ENCODE measurements around the gene ALOXE3. TPM values are rescaled to one million over a fixed set of nuclear protein-coding genes. Genes with fewer than 3 reads are reported as not detected.

Gene ALOXE3
- total and polyA plus RNA-seq, 2 experiments from 2014 or later: 0.10 to 0.27 TPM

- no peaks in the 10 kb centered on the region for H3K79me2 ChIP-seq (replicated peaks; ENCODE audit: insufficient read depth)
- peaks cover 12% of the 10 kb centered on the region; the same call in 1 of the 2 replicates for H3K27me3 ChIP-seq (ENCODE audit: insufficient read depth)
- H3F3A ChIP-seq (replicated peaks; ENCODE audit: low read depth): no peaks in the 10 kb centered on the region
- H3K27ac Mint-ChIP-seq: no peak overlapping the region
- H3K27me3 Mint-ChIP-seq (ENCODE audit: insufficient read depth, low read depth, poor library complexity): peaks cover 22% of the 10 kb centered on the region
- H3K36me3 Mint-ChIP-seq (ENCODE audit: low read depth): no peaks in the 10 kb centered on the region
- H3K9me2 ChIP-seq (ENCODE audit: insufficient read depth): no peaks in the 10 kb centered on the region
- H3K4me2 ChIP-seq: no peak overlapping the region
- H4K20me1 ChIP-seq (replicated peaks; ENCODE audit: insufficient read depth): no peaks in the 10 kb centered on the region
- H3K4me1 Mint-ChIP-seq: peaks cover 13% of the 10 kb centered on the region
- H2AFZ ChIP-seq: no peak overlapping the region
- no peak overlapping the region for H3K4me3 ChIP-seq
- H3K27ac ChIP-seq (ENCODE audit: low read depth): no peak overlapping the region
- TF ChIP-seq REST (IDR thresholded peaks at IDR 0.05; ENCODE audit: unreplicated experiment) (no peak), JUNB (IDR thresholded peaks at IDR 0.05; ENCODE audit: unreplicated experiment) (no peak), EZH2phosphoT487 (IDR thresholded peaks at IDR 0.05; ENCODE audit: unreplicated experiment) (no peak), ZNF462 (CRISPR knock-in tag; IDR thresholded peaks at IDR 0.05) (no peak), CTCF (conservative IDR thresholded peaks at IDR 0.05; ENCODE audit: low read depth in 2 of 2) (no peak), NANOG (IDR thresholded peaks at IDR 0.05; ENCODE audit: borderline replicate concordance) (no peak), ZNF331 (CRISPR knock-in tag; IDR thresholded peaks at IDR 0.05; ENCODE audit: low read depth) (no peak), CREB1 (CRISPR knock-in tag; IDR thresholded peaks at IDR 0.05; ENCODE audit: low read depth) (no peak), STAT1 (IDR thresholded peaks at IDR 0.05; ENCODE audit: unreplicated experiment) (no peak), POLR2AphosphoS5 (IDR thresholded peaks at IDR 0.05; ENCODE audit: low read depth) (no peak), ETS1 (IDR thresholded peaks at IDR 0.05) (no peak), ZNF114 (CRISPR knock-in tag; IDR thresholded peaks at IDR 0.05) (no peak), EZH2 (IDR thresholded peaks at IDR 0.05; ENCODE audit: low read depth, unreplicated experiment) (no peak)
- H3K4me1 ChIP-seq (ENCODE audit: insufficient read depth): no peaks in the 10 kb centered on the region
- no peaks in the 10 kb centered on the region for H3K9me3 Mint-ChIP-seq
- ATAC-seq (peak; percentile 37; the same call in 2 of the 3 replicates), DNase-seq (ENCODE audit: low spot score) (no peak)
- H3K4me3 Mint-ChIP-seq: no peak overlapping the region
- no peaks in the 10 kb centered on the region for H3K36me3 ChIP-seq (ENCODE audit: insufficient read depth)
Observed at GRCh38 chr17:8087952-8088230, 30.4 kb downstream of the ALOXE3 start.

Measured in GM23338 (cell line).